ENCODE measurements around the gene TM7SF3.
"Not testable (repeated sequence)": the region's sequence is repeated elsewhere in the genome, so short reads cannot be mapped to it uniquely, and the experiment has no call there.

Gene TM7SF3

GRCh38 chr12:27052742-27053141 lies 38.6 kb upstream of the TM7SF3 start:
- no peak for DNase-seq (ENCODE audit: low spot score)
- TF ChIP-seq CTCF (IDR thresholded peaks at IDR 0.05; ENCODE audit: extremely low read depth, insufficient read depth, missing control alignments), result no peak
- in situ Hi-C loops (cut with MboI; ENCODE audit: low pct_unique_long_range_greater_than_20kb, low sequenced_read_pairs, unreplicated experiment), result no loop called here

- DNase-seq (ENCODE audit: low spot score), result no peak
- no peak for TF ChIP-seq CTCF (IDR thresholded peaks at IDR 0.05; ENCODE audit: extremely low read depth, insufficient read depth, missing control alignments)
- in situ Hi-C loops (cut with MboI; ENCODE audit: low pct_unique_long_range_greater_than_20kb, low sequenced_read_pairs, unreplicated experiment), result no loop called here
Measured at GRCh38 chr12:27052176-27052575, 38.0 kb upstream of the TM7SF3 start.

GRCh38 chr12:27048822-27049752 lies 34.9 kb upstream of the TM7SF3 start:
- DNase-seq (ENCODE audit: low spot score), result no peak
- in situ Hi-C loops (cut with MboI; ENCODE audit: low pct_unique_long_range_greater_than_20kb, low sequenced_read_pairs, unreplicated experiment), result loop anchor here (10.0 kb wide), 1 partner anchor 266 kb away; no protein-coding TSS in a partner anchor
- no peak for TF ChIP-seq CTCF (IDR thresholded peaks at IDR 0.05; ENCODE audit: extremely low read depth, insufficient read depth, missing control alignments)

DNA sequence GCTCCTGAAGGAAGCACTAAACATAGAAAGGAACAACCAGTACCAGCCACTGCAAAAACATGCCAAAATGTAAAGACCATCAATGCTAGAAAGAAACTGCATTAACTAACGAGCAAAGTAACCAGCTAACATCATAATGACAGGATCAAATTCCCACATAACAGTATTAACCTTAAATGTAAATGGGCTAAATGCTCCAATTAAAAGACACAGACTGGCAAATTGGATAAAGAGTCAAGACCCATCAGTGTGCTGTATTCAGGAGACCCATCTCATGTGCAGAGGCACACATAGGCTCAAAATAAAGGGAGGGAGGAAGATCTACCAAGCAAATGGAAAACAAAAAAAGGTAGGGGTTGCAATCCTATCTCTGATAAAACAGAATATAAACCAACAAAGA lies 27.8 kb upstream of the TM7SF3 start:
- in situ Hi-C loops (cut with MboI; ENCODE audit: low pct_unique_long_range_greater_than_20kb, low sequenced_read_pairs, unreplicated experiment), result loop anchor here (10.0 kb wide), 1 partner anchor 273 kb away; no protein-coding TSS in a partner anchor
- not testable (repeated sequence) for DNase-seq (ENCODE audit: low spot score)

DNA sequence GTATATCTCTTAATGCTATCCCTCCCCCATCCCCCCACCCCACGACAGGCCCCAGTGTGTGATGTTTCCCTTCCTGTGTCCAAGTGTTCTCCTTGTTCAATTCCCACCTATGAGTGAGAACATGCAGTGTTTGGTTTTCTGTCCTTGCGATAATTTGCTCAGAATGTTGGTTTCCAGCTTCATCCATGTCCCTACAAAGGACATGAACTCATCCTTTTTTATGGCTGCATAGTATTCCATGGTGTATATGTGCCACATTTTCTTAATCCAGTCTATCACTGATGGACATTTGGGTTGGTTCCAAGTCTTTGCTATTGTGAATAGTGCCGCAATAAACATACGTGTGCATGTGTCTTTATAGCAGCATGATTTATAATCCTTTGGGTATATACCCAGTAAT lies 26.5 kb upstream of the TM7SF3 start:
- in situ Hi-C loops (cut with MboI; ENCODE audit: low pct_unique_long_range_greater_than_20kb, low sequenced_read_pairs, unreplicated experiment), result loop anchor here (10.0 kb wide), 1 partner anchor 274 kb away; no protein-coding TSS in a partner anchor
- not testable (repeated sequence) for DNase-seq (ENCODE audit: low spot score)

DNA sequence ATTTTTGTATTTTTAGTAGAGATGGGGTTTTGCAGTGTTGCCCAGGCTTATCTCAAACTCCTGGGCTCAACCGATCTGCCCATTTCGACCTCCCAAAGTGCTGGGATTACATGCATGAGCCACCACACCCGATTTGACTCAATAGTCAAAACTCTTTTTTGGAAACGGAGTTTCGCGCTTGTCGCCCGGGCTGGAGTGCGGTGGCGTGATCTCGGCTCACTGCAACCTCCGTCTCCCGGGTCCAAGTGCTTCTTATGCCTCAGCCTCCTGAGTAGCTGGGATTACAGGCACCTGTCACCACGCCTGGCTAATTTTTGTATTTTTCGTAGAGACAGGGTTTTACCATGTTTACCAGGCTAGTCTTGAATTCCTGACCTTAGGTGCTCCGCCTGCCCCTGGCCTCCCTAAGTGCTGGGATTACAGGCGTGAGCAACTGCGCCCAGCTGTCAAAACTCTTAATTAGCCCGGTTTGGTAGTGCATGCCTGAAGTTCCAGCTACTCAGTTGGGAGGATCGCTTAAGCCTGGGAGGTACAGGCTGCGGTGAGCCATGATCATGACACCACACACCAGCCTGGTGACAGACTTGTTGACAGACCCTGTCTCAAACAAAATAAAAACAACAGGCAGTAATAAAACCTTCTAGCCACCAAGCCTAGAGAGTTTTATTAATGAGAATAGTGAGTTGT lies 20.6 kb upstream of the TM7SF3 start:
- no peak for TF ChIP-seq CTCF (IDR thresholded peaks at IDR 0.05; ENCODE audit: extremely low read depth, insufficient read depth, missing control alignments)
- in situ Hi-C loops (cut with MboI; ENCODE audit: low pct_unique_long_range_greater_than_20kb, low sequenced_read_pairs, unreplicated experiment), result loop anchor here (10.0 kb wide), 1 partner anchor 90 kb away; no protein-coding TSS in a partner anchor
- DNase-seq (ENCODE audit: low spot score), result no peak

DNA sequence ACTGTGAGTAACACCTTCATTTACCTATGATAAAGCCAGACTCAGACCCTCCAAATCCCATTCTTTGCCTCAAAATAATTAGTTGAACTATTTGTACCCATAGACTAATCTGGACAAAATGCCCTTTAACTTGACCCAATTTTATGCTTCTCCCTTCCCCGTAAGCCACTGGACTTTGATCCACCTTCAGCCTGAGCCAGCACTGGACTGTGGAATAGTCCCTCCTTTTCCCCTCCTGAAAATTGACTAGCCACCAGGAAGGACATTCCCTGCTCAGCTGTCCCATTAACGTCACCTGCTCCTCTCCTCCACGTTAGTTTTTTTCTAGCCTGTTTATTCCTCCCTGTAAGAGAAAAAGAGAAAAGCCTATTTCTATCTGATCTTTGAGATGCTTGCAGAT lies 18.5 kb upstream of the TM7SF3 start:
- no peak for DNase-seq (ENCODE audit: low spot score)
- in situ Hi-C loops (cut with MboI; ENCODE audit: low pct_unique_long_range_greater_than_20kb, low sequenced_read_pairs, unreplicated experiment), result loop anchor here (10.0 kb wide), 1 partner anchor 92 kb away; no protein-coding TSS in a partner anchor
- TF ChIP-seq CTCF (IDR thresholded peaks at IDR 0.05; ENCODE audit: extremely low read depth, insufficient read depth, missing control alignments), result no peak
